Gastrocnemius medialis (tissue), 4 donors: ENCODE data around the gene ANKRD33B. TPM values are rescaled to one million over a fixed set of nuclear protein-coding genes. Genes with fewer than 3 reads are reported as not detected.

Experiments used
- ATAC-seq, 2 donors: fragments of 150-250 bp; one replicate each; pipeline ENCODE4 v1.9.1; 2016
- DNase-seq, 2 donors: peaks; one replicate each; pipeline ENCODE4 v3.0.0-alpha.2; 2019
- H3K27ac ChIP-seq, 4 donors: fragments of 200-600 bp; sonication (generic); 1 replicate in 1 of 4; 2 replicates in 3 of 4; pipeline ENCODE4 v1.5.1; 2016 to 2018; ENCODE audit warnings: mild to moderate bottlenecking in 2 of 4, moderate library complexity in 1 of 4
- H3K27me3 ChIP-seq, 3 donors: fragments of 200-600 bp; sonication (generic) in 2 of 3; 1 replicate in 1 of 3; 2 replicates in 2 of 3; pipeline versions ENCODE4 v1.5.1 to v1.6.0; 2016 to 2019; ENCODE audit warnings: mild to moderate bottlenecking in 1 of 3, moderate library complexity in 1 of 3
- H3K36me3 ChIP-seq, 2 donors: fragments of 200-600 bp; sonication (generic) in 1 of 2; one replicate each; pipeline ENCODE4 v1.5.1; 2017 to 2018
- H3K4me1 ChIP-seq, 2 donors: fragments of 200-600 bp; sonication (generic) in 1 of 2; one replicate each; pipeline ENCODE4 v1.5.1; 2016 to 2017; ENCODE audit warnings: mild to moderate bottlenecking in 2 of 2
- H3K4me3 ChIP-seq, 4 donors: fragments of 200-600 bp; sonication (generic) in 3 of 4; 1 replicate in 1 of 4; 2 replicates in 3 of 4; pipeline ENCODE4 v1.5.1; 2016 to 2019; ENCODE audit warnings: mild to moderate bottlenecking in 2 of 4
- H3K9me3 ChIP-seq, 3 donors: fragments of 200-600 bp; sonication (generic) in 2 of 3; 1 replicate in 1 of 3; 2 replicates in 2 of 3; pipeline ENCODE4 v1.5.1; 2016 to 2019
- CTCF ChIP-seq, 5 experiments: fragments of 450-650 bp in 3 of 5; fragments of 200-600 bp in 2 of 5; sonication (generic) in 2 of 5; IDR thresholded peaks in 4 of 5; conservative IDR thresholded peaks in 1 of 5; 1 replicate in 4 of 5; 2 replicates in 1 of 5; pipeline ENCODE4 v1.5.1; 2016 to 2019; ENCODE audit warnings: antibody characterized with exemption in 5 of 5, mild to moderate bottlenecking in 3 of 5, moderate library complexity in 3 of 5
- POLR2A ChIP-seq, 2 donors: fragments of 450-650 bp; IDR thresholded peaks; one replicate each; pipeline ENCODE4 v1.6.1; 2017; ENCODE audit warnings: antibody characterized with exemption in 2 of 2, mild to moderate bottlenecking in 2 of 2, moderate library complexity in 2 of 2
- in situ Hi-C, 4 donors: fragments of 200-750 bp; cut with MboI; loops; one replicate each; pipeline versions ENCODE4 v1.15.0 to v1.8.0; 2017; ENCODE audit warnings: low sequenced_read_pairs in 4 of 4
- intact Hi-C: fragments of 100-400 bp; cut with DNase I; formaldehyde crosslinking; loops from one replicate; pipeline ENCODE4 v1.15.1; 2023; ENCODE audit warnings: low total_unique reads
- total RNA-seq, 4 donors: library from RNA; depleted of rRNA; stranded (reverse); fragments of >200 nt; gene quantifications; one replicate each; pipeline versions ENCODE4 v1.1.0 to v1.2.3, GENCODE V29; 2016

Gene ANKRD33B
- total RNA-seq, 4 donors from 2014 or later, result 2.2 to 38.9 (median 15.1) TPM

GRCh38 chr5:10595293-10595671 lies 31.4 kb downstream of the ANKRD33B start:
- TF ChIP-seq POLR2A (IDR thresholded peaks at IDR 0.05) (peak in 1 of 2 donors; percentile 37), CTCF (IDR thresholded peaks at IDR 0.05 in 4 of 5, conservative IDR thresholded peaks at IDR 0.05 in 1 of 5) (no peak)
- no peaks in the 10 kb centered on the region for H3K9me3 ChIP-seq
- H3K27me3 ChIP-seq, result no peaks in the 10 kb centered on the region
- H3K36me3 ChIP-seq, result no peaks in the 10 kb centered on the region
- in situ Hi-C loops, result no loop called here
- peak overlapping the region; percentile 80 to 92 (median 86) for H3K27ac ChIP-seq
- DNase-seq (peak in 1 of 2 donors; percentile 35), ATAC-seq (peak; percentile 43 to 51)
- intact Hi-C loops, result no loop called here
- peaks cover 30 to 35% of the 10 kb centered on the region in 2 donors for H3K4me1 ChIP-seq
- peak overlapping the region; percentile 8 to 43 (median 22) for H3K4me3 ChIP-seq

GRCh38 chr5:10595672-10596309 lies 31.9 kb downstream of the ANKRD33B start:
- H3K27me3 ChIP-seq, result no peaks in the 10 kb centered on the region
- peaks cover 34 to 40% of the 10 kb centered on the region in 2 donors for H3K4me1 ChIP-seq
- in situ Hi-C loops, result no loop called here
- H3K9me3 ChIP-seq, result no peaks in the 10 kb centered on the region
- TF ChIP-seq POLR2A (IDR thresholded peaks at IDR 0.05) (peak in 1 of 2 donors; percentile 20), CTCF (IDR thresholded peaks at IDR 0.05 in 4 of 5, conservative IDR thresholded peaks at IDR 0.05 in 1 of 5) (no peak)
- ATAC-seq, result peak; percentile 85 to 87
- peak overlapping the region; percentile 8 to 43 (median 22) for H3K4me3 ChIP-seq
- intact Hi-C loops, result no loop called here
- peak overlapping the region; percentile 80 to 92 (median 86) for H3K27ac ChIP-seq
- peak; percentile 67 to 78 for DNase-seq
- H3K36me3 ChIP-seq, result no peaks in the 10 kb centered on the region

GRCh38 chr5:10596310-10596703 lies 32.4 kb downstream of the ANKRD33B start:
- TF ChIP-seq POLR2A (IDR thresholded peaks at IDR 0.05) (no peak), CTCF (IDR thresholded peaks at IDR 0.05 in 4 of 5, conservative IDR thresholded peaks at IDR 0.05 in 1 of 5) (no peak)
- DNase-seq (no peak), ATAC-seq (no peak)
- in situ Hi-C loops, result no loop called here
- H3K9me3 ChIP-seq, result no peaks in the 10 kb centered on the region
- intact Hi-C loops, result no loop called here
- peaks cover 39 to 45% of the 10 kb centered on the region in 2 donors for H3K4me1 ChIP-seq
- no peaks in the 10 kb centered on the region for H3K36me3 ChIP-seq
- peak overlapping the region; percentile 80 to 92 (median 86) for H3K27ac ChIP-seq
- H3K4me3 ChIP-seq, result peak overlapping the region in 1 of 4 donors; percentile 28
- H3K27me3 ChIP-seq, result no peaks in the 10 kb centered on the region

GRCh38 chr5:10596886-10597451 lies 33.1 kb downstream of the ANKRD33B start:
- Histone ChIP-seq H3K4me1 (peaks cover 46 to 50% of the 10 kb centered on the region in 2 donors), H3K27ac (peak overlapping the region; percentile 80 to 92 (median 86))

More at GRCh38 chr5:10596886-10597451, 33.1 kb downstream of the ANKRD33B start:
- in situ Hi-C loops, result no loop called here
- peak; percentile 18 to 28 for ATAC-seq
- Histone ChIP-seq H3K4me3 (no peak overlapping the region), H3K36me3 (no peaks in the 10 kb centered on the region), H3K9me3 (no peaks in the 10 kb centered on the region), H3K27me3 (no peaks in the 10 kb centered on the region)
- DNase-seq, result no peak
- TF ChIP-seq POLR2A (IDR thresholded peaks at IDR 0.05), result peak in 1 of 2 donors; percentile 9
- TF ChIP-seq CTCF (IDR thresholded peaks at IDR 0.05 in 4 of 5, conservative IDR thresholded peaks at IDR 0.05 in 1 of 5), result no peak
- intact Hi-C loops, result no loop called here
